ENCODE results near the gene TOLLIP.

DNA sequence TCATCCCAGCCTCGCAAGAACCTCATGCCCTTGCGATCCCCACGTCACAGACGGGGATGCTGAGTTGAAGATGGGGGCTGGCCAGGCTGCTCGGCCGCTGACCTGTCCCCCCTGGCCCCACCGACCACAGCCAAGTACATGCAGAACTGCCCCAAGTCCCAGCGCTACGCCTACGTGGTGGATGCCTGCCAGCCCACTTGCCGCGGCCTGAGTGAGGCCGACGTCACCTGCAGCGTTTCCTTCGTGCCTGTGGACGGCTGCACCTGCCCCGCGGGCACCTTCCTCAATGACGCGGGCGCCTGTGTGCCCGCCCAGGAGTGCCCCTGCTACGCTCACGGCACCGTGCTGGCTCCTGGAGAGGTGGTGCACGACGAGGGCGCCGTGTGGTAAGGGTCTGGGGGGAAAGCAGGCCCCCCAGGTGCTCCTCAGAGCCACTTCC is 76.5 kb downstream of the TOLLIP start:
- TF ChIP-seq, protein P1, sequence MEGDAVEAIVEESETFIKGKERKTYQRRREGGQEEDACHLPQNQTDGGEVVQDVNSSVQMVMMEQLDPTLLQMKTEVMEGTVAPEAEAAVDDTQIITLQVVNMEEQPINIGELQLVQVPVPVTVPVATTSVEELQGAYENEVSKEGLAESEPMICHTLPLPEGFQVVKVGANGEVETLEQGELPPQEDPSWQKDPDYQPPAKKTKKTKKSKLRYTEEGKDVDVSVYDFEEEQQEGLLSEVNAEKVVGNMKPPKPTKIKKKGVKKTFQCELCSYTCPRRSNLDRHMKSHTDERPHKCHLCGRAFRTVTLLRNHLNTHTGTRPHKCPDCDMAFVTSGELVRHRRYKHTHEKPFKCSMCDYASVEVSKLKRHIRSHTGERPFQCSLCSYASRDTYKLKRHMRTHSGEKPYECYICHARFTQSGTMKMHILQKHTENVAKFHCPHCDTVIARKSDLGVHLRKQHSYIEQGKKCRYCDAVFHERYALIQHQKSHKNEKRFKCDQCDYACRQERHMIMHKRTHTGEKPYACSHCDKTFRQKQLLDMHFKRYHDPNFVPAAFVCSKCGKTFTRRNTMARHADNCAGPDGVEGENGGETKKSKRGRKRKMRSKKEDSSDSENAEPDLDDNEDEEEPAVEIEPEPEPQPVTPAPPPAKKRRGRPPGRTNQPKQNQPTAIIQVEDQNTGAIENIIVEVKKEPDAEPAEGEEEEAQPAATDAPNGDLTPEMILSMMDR (IDR thresholded peaks at IDR 0.05), result no peak
- TF ChIP-seq POLR2A (IDR thresholded peaks at IDR 0.05), result no peak

Measured in esophagus squamous epithelium (tissue), 4 donors.